CD4-positive, alpha-beta T cell treated with Interleukin-1 beta for 1 hour (primary cell): Measurements from ENCODE around the gene RPUSD1.

Experiments used
- DNase-seq, 2 donors: peaks; one replicate each; pipeline ENCODE4 v3.0.0-alpha.2; 2020 to 2022

The RPUSD1 gene

DNA sequence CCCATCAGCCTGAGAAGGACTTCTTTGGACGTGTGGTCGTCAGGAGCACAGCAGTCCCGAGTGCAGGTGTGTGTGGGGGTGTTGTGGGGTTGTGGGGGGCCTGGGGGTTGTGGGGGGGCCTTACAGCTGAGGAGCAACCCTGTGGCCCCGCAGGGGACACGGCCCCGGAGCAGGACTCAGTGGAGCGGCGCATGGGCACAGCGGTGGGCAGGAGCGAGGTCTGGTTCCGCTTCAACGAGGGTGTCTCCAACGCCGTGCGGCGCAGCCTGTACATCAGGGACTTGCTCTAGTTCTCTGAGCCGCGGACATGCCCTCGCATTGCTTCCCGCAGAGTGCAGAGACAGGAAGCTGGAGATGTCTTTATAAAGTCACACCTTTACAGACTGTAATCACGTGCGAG, 9.5 kb upstream of the RPUSD1 start:
- DNase-seq, result no peak

- DNase-seq, result peak in 1 of 2 donors; percentile 6
These were observed 8.9 kb upstream of the RPUSD1 start for GRCh38 chr16:797120-797420.

DNA sequence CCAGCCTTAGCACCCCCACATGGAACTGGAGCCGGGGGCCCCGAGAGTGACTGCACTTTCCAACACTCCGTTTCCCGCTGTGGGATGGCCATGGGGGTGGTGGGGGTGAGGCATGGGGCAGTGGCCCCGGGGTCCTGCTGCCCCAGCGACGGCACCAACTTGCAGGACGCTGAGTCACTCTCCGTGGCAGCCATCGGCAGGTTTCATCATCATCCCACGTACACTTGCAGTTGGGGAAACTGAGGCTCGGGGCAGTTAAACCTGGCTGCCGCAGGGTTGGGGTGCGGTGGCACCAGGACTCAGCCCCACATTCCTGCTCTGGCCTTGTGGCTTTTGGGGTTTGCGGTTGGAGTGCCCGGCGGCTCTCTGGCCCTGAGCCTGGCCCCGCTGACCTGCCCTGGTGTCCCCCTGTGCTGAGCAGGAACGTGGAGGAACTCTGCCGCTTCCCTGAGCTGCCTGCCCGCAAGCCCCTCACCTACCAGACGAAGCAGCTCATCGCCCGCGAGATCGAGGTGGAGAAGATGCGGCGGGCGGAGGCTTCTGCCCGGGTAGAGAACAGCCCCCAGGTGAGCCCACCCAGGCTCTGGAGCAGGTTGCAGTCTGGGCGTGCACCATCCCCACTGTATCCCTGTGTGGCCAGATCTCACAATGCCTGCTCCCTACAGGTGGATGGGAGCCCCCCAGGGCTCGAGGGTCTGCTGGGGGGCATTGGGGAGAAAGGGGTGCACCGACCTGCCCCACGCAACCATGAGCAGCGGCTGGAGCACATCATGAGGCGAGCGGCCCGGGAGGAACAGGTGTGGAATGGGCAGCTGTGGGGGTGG, 8.3 kb upstream of the RPUSD1 start:
- DNase-seq, result no peak

GRCh38 chr16:795580-796229, 7.5 kb upstream of the RPUSD1 start:
- DNase-seq, result no peak

DNA sequence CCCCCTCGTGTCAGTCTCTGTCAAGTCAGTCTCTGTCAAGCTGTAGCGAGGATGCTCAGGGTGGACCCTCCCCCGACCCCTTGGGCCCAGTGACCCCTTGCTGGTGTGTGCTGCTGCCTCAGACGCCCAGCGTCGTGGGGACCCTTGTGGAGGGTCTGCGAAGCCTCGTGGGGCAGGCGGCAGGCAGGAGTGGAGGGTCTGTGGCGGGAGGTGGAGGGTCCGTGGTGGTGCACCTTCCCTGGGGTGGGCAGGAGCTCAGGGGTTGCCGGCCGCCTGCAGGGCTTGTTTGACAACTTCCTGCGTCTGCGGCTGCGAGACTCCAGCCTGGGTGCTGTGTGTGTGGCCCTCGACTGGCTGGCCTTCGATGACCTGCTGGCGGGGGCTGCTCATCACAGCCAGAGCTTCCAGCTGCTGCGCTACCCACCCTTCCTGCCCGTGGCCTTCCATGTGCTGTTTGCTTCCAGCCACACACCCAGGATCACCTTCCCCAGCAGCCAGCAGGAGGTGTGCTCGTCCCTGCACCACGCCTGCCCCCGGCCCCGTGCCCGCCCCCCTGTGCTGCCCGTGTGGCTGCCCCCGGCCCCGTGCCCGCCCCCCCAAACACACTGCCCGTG, 6.8 kb upstream of the RPUSD1 start:
- DNase-seq, result no peak

- no peak for DNase-seq
These were observed 6.1 kb upstream of the RPUSD1 start for GRCh38 chr16:794091-794822.

DNA sequence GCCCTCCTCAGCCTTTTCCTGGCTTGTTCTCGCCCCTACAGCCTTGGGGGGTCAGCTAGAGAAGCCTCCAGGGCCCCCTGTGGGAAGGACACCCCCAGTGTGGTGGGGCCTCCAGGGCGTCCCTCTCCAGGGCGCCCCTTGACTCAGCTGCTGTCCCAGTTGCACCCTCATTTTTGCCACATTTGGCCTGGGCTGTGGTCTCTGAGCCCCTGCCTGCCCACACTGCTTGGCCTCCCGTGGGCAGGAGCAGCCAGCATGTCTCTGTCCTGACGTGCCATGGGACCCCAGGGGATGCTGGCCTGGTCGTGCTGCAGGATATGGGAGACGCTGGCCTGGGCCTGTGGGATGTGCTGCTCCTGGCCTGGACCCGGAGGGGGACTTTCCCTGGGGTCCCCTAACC, 5.2 kb upstream of the RPUSD1 start:
- no peak for DNase-seq

DNA sequence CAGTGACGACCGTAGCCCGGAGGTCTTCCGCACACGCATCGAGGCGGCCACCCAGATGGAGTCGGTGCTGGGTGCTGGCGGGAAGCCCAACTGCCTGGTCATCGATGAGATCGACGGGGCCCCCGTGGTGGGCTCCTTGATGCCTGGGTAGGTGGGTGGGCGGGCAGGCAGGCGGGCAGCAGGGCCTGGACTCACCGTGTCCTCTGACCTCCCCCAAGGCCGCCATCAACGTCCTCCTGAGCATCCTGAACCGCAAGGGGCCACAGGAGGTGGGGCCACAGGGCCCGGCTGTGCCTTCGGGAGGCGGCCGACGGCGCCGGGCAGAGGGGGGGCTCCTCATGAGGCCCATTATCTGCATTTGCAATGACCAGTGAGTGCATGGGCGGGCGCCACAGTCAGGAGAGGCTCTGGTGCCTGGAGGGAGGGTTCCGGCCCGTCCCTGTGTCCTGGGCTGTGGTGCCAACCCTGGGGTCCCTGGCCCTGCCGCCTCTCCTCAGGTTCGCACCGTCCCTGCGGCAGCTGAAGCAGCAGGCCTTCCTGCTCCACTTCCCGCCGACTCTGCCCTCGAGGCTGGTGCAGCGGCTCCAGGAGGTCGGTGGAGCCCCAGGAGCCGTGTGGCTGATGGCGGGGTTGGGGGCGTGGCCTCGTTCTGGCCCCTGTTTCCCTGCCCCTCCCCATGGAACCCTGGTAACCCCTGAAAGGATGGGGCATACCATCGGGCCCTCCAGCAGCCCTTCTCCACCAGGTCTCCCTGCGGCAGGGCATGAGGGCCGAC, 4.2 kb upstream of the RPUSD1 start:
- DNase-seq, result no peak

DNA sequence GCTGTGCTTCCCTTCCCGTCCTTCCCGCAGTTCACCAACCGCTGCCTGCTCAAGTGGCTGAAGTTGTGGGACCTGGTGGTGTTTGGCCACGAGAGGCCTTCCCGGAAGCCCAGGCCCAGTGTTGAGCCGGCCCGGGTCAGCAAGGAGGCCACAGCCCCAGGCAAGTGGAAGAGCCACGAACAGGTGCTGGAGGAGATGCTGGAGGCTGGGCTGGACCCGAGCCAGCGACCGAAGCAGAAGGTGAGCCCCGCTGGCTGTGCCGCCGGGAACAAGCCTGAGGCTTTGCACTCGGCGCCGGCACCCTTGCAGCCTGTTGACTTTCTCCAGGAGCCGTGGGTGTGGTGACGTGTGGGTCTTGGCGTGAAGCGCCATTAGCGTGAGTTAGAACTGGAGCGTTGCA, 3.0 kb upstream of the RPUSD1 start:
- DNase-seq, result no peak

GRCh38 chr16:790086-790485, 1.9 kb upstream of the RPUSD1 start:
- DNase-seq, result no peak

- DNase-seq, result no peak
These were observed 1.1 kb upstream of the RPUSD1 start for GRCh38 chr16:789191-789850.

DNA sequence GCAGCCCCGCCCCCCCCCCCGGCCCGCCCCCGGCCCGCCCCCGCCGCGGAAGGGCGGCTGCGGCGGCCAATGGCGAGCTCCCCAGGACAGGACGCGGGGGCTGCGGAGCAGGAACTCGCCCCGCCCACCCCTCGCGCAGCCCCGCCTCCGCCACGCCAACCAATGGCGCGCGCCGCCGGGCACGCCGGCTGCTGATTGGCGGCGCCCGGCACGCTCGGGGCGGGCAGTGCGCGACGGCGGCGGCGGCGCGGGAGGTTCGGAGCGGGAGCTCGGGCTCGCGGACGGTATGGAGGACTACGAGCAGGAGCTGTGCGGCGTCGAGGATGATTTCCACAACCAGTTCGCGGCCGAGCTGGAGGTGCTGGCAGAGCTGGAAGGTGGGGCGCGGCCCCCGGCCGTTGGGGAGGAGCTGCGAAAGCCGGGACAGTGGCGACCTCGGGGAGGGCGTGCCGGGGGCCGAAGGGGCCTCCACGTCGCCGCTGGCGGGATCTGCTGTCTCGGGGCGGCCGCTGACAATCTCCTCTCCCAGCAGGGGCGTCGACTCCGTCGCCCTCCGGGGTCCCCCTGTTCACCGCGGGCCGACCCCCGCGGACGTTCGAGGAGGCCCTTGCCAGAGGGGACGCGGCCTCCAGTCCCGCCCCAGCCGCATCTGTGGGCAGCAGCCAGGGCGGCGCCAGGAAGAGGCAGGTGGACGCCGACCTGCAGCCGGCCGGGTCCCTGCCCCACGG, 382 bp upstream of the RPUSD1 start, which contains the start of gene CHTF18:
Gene CHTF18, plus strand, starts transcription at position 222 of the 728 bp plus-strand sequence. Its CDS starts 65 bp downstream, at position 287.
- peak; percentile 96 for DNase-seq

GRCh38 chr16:787321-787966, 737 bp downstream of the RPUSD1 start:
- no peak for DNase-seq

- peak; percentile 71 to 78 for DNase-seq
These were observed 2.3 kb downstream of the RPUSD1 start for GRCh38 chr16:785563-786535.

- DNase-seq, result no peak
These were observed 3.8 kb downstream of the RPUSD1 start for GRCh38 chr16:784431-784830.

GRCh38 chr16:783404-784161, 4.6 kb downstream of the RPUSD1 start:
- no peak for DNase-seq

GRCh38 chr16:782766-783403, 5.3 kb downstream of the RPUSD1 start:
- no peak for DNase-seq

GRCh38 chr16:782258-782657, 5.9 kb downstream of the RPUSD1 start:
- DNase-seq, result no peak
